Activated effector memory CD4-positive, alpha-beta T cell treated with Interleukin-2 at 50 U/mL for 16 hours (primary cell): Measurements from ENCODE around the gene CPNE5.
A peak's percentile ranks its signal among the peaks of the same experiment; 100 is the strongest.

ENCODE experiments used
- DNase-seq: peaks from one replicate; pipeline ENCODE4 v3.0.0-alpha.2; 2020

Gene CPNE5

DNA sequence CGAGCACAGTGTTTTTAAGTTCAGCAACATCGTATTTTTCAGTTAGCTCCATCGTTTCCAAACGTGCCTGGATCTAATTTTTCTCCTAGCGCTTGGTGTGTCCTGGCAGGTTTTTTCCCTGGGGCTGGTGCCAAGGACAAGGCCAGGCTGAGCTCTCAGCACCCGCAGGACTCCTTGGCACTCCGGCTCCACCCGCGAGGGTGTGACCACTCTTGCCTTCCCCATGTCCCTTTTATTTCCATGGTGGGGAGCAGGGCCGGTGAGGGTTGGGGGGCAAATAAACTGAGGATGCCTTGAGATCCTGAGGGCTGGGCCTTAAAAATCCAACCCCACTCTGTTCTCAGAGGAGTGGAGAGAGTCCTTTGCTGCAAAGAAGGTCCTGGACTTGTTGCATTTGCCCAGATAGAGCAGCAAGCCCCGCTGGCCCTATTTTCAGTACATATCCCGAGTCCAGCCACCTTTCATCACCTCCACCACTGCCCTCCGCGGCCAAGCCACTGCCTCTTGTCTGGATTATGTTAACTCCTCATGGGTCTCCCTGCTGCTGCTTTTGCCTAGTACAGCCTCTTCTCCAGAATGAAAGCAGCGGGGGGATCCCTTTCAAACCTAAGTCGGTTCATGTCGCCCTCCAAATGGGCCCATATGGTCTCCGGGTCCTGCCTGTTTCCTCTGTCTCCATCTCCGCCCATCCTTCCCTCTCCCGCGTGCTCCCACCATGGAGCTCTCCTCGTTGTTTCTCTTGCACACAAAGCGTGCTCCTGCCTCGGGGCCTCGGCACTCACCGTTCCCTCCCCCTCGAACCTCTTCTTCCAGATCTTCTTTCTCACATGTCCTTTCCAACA lies 146.2 kb downstream of the CPNE5 start:
- no peak for DNase-seq

DNA sequence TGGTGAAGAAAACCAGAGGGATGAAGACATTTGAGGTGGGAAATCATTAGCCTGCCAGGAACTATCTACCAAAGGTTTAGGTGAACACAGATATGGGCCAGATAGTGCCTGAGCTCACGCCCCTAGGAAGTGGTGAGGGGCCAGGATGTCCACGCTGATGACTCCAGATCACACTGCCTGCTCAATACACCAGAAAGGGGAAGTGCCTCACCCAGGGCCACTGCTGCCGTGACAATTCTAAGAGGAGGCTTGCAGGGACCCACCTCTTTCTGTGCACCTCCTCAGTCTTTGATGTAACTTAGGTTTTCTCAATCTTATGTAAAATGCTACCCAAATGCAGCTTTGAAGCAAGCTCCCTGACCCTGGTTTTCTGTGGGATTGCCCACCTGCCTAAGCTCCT lies 147.0 kb downstream of the CPNE5 start:
- peak; percentile 53 for DNase-seq

DNA sequence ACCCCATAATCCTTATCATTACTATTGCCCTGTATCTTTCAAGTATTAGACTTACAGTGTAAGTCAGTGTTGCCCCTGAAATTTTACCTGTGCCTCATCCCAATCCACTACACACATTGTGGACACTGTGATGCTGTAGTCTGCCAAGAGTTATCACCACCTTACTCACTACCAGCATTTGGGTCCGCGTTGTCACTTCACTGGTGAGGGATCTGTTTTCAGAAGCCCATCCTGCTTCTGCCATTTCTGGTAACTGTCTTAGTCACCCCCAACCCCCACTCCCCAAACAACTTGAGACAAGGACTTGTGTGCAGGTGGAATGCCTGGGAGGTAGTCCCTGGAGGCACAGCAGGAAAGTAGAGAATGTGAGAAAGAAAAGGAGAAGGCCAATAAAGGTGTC lies 147.6 kb downstream of the CPNE5 start:
- no peak for DNase-seq

DNA sequence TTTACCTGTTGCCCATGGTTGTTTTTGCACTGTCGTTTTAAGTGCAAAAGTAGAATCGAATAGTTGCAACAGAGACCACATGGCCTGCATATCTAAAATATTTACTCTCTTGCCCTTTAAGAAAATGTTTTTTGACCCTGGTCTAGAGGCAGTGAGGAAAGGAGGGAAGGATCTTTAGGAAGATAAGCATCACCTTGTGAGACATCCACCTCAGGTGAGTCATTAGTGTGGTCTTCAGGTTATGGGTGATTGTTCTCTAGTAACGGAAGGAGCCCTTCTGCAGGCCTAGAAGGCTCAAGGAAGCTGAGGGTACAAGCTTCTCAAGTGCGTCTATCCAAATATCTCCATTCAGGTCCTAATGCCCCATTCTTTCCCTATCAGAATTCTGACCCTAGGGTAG lies 148.2 kb downstream of the CPNE5 start:
- DNase-seq, result no peak
